ENCODE measurements around the gene CEP131.

DNA sequence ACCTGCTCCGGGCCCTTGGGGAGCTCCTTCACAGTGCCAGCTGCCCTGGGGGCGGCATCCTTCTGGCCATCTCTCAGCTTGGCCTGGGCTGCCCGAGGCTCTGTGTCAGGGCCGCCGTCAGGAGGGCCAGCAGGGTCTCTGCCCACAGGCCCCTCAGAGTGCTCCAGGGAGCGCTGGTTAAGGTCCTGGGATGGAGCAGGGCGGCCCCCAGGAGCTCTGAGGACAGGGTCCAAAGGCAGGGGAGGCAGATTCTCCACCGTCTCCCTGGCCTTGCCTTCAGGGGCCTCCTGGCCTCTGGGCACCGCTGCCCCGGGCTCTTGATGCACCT is 23.5 kb upstream of the CEP131 start:
- TF ChIP-seq, protein P1, sequence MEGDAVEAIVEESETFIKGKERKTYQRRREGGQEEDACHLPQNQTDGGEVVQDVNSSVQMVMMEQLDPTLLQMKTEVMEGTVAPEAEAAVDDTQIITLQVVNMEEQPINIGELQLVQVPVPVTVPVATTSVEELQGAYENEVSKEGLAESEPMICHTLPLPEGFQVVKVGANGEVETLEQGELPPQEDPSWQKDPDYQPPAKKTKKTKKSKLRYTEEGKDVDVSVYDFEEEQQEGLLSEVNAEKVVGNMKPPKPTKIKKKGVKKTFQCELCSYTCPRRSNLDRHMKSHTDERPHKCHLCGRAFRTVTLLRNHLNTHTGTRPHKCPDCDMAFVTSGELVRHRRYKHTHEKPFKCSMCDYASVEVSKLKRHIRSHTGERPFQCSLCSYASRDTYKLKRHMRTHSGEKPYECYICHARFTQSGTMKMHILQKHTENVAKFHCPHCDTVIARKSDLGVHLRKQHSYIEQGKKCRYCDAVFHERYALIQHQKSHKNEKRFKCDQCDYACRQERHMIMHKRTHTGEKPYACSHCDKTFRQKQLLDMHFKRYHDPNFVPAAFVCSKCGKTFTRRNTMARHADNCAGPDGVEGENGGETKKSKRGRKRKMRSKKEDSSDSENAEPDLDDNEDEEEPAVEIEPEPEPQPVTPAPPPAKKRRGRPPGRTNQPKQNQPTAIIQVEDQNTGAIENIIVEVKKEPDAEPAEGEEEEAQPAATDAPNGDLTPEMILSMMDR (IDR thresholded peaks at IDR 0.05; ENCODE audit: insufficient read depth, low read length): no peak
- TF ChIP-seq POLR2AphosphoS5 (IDR thresholded peaks at IDR 0.05; ENCODE audit: low read depth): no peak
- TF ChIP-seq, protein P2, sequence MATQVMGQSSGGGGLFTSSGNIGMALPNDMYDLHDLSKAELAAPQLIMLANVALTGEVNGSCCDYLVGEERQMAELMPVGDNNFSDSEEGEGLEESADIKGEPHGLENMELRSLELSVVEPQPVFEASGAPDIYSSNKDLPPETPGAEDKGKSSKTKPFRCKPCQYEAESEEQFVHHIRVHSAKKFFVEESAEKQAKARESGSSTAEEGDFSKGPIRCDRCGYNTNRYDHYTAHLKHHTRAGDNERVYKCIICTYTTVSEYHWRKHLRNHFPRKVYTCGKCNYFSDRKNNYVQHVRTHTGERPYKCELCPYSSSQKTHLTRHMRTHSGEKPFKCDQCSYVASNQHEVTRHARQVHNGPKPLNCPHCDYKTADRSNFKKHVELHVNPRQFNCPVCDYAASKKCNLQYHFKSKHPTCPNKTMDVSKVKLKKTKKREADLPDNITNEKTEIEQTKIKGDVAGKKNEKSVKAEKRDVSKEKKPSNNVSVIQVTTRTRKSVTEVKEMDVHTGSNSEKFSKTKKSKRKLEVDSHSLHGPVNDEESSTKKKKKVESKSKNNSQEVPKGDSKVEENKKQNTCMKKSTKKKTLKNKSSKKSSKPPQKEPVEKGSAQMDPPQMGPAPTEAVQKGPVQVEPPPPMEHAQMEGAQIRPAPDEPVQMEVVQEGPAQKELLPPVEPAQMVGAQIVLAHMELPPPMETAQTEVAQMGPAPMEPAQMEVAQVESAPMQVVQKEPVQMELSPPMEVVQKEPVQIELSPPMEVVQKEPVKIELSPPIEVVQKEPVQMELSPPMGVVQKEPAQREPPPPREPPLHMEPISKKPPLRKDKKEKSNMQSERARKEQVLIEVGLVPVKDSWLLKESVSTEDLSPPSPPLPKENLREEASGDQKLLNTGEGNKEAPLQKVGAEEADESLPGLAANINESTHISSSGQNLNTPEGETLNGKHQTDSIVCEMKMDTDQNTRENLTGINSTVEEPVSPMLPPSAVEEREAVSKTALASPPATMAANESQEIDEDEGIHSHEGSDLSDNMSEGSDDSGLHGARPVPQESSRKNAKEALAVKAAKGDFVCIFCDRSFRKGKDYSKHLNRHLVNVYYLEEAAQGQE (IDR thresholded peaks at IDR 0.05; ENCODE audit: insufficient replicate concordance, low read depth): no peak
- no peak for TF ChIP-seq GABPA (IDR thresholded peaks at IDR 0.05; ENCODE audit: low read depth)
- TF ChIP-seq SPI1 (IDR thresholded peaks at IDR 0.05; ENCODE audit: borderline replicate concordance, low read depth): no peak

All from HL-60 (cell line).